HG03280 (cell line): Measurements from ENCODE around the gene UBA6.
"Not testable (repeated sequence)": the region's sequence is repeated elsewhere in the genome, so short reads cannot be mapped to it uniquely, and the experiment has no call there.

Source experiments
- ATAC-seq: cut with Tn5 transposase; IDR thresholded peaks from one replicate; pipeline ENCODE4 v1.9.1; 2021; ENCODE audit warnings: mild to moderate bottlenecking, moderate library complexity; ENCODE audit not compliant: unreplicated experiment

UBA6 gene

DNA sequence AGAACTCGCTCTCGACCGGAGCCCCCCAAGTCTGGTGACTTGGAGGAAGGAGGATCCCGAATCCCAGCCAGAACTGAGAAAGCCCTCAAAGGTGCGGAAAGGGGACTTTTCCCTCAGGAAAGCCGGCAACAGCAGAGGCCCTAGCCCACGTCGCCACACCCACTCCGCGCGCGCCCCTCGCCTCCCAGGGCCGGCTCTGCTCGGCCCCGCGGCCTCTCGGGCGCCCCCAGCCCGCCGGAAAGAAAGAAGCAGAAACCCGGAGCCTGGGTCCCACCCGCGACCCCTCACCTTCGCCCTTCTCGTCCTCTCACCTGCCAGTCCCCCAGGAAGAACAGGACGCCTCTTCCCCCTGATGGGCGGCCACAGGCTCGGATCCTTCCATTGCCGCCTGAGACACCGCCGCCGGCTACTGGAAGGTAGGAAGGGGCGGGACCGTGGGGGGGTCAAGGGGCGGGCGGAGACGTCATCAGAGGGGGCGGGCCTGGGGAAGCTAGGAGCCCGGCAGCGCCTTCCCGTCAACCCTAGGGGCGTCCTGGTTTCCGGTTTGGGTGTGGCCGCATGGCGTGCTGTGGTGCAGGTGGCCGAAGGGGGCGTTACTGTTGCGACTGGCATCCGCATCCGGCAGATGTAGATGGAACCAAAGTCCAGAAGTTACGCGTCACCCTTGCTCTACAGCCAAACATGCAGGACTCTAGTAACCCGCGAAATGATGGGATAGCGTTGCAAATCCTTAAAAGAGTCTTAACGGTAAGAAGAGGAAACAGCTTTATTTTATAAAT, at the start of gene UBA6:
Gene UBA6 (minus strand): TSS at position 418 of the 779 bp plus-strand sequence. CDS start 36 bp downstream, at position 382.
- ATAC-seq = peak; percentile 98

DNA sequence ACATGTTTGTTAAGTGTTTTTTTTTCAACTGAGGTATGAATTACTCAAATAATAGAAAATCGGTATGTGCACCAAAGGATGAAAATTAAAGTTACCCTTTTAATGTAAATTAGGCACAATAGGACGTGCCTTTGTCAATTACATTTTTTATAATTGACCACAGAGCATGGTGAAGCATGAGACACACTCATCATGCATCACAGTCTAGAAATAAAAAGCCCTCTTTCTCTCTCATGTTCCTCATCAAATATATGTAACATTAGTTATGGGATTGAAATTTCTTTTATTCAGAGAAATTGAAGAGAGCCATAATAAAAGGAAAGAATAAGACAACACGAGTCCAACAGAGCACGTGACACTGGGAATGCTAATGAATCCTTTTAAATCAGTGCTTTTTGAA, 49.7 kb upstream of the UBA6 start:
- ATAC-seq = no peak

DNA sequence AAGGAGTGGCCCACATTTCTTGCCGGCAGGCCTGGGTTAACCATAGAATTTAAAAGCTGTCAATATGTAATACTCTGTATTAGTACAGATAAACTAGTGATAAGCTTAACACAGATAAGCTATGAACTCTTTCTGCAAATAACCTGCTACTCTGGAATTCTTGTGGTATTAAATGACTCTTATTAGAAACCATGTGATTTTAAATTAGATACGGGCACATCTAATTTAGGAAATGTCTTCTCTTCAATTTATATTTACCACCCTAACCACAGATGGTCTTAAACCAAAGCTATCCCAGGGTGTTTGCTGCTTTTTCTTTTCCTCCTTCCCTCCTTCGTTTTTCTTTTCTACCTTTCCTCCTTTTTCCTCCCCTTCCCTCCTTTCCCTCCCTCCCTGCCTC, 48.3 kb upstream of the UBA6 start:
- ATAC-seq = no peak

DNA sequence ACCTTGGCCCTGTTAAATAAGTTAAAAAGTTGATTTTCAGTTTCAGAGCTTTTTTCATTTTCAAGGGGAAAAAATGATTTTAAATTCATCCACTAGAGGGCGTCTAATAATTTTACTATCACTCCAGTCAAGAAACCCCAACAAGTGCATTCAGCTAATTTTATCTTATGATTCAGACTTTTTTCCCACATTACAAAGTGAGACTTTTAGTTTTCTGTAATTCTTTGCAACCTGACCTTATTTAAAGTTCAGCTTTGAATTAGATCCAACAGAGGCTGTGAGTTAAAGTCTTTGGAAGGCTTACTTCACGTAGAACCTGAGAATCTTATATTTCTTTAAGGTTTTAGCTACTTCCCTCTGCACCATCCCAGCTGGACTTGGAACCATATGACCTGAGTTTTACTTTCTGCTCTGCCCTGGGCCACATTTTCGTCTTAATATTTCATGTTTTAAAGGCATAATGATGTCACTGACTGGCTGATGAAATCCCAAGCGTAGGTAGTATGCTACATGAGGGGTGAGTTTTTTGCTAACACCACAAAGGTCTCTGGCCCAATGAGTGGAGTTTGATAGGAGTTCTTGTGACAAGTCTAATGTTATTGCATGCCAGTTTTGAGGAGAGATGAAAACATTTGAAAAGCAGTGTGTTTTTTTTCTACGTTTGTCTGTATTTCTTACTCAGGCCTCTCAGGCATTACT, 46.0 kb upstream of the UBA6 start:
- ATAC-seq = no peak

DNA sequence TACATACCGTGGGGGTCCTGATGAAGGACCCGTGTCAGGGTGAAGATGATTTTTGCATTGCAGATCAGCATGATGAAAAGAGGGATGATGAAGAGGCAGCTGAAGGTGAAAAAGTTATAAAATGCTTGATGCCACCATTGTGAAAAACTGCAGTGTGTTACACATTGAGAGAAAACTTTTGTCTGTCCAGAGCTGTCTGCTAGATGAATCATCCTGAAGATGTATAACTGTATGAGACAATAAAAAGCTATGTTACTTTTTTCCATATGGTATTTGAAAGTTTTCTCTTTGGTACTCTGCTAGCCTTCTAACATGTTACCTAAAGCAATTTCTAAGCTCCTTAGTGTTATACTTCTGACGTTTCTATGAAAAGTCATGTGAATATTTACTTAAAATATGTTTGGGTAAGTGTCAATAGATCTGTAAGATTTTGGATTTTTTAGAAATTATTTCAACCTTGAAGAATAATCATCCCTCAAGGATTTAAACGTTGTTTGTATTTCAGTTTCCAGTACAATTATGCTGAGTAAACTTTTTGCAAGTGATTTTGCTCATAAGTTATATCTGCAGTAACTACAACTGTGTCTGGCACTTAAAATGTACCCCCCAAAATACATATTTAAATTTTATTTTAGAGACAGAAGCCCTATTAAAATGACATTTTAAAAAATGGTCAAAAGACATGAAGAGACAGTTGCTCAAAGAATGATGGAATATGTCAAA, 43.8 kb upstream of the UBA6 start:
- ATAC-seq = no peak

DNA sequence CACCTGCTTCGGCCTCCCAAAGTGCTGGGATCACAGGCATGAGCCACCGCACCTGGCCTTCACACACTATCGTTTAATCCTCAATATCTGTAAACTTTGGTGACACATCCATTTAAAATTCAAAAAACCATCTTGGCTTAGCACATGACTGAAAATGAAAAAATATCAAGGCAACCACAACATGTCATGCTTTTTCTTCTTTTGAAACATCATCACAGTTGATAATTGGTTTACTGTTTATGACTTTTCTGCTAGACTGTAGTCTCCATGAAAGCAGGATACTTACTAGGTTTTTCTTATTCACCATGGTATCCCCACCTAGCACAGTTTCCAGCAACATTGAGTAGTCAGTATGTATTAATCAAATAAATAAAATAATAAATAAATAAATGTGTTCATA, 42.2 kb upstream of the UBA6 start:
- no peak for ATAC-seq

DNA sequence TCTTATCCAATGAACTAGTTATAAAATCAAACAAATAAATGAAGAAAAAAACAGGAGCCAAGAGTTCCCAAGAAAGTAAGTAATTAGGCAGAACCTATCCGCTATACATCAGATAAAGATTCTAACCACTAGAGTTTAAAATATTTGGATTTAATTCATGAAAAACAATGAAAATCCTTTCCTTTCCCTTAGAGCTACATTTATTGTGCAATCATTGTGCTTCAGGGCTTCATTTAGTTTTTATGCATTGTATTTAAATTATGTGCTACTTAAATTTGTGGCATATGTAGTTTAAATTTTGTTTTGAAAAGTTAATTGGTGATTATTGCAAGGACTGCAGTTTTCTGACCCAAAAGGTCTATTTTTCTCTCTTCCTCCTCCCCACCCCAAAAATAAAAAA, 35.3 kb upstream of the UBA6 start:
- no peak for ATAC-seq

DNA sequence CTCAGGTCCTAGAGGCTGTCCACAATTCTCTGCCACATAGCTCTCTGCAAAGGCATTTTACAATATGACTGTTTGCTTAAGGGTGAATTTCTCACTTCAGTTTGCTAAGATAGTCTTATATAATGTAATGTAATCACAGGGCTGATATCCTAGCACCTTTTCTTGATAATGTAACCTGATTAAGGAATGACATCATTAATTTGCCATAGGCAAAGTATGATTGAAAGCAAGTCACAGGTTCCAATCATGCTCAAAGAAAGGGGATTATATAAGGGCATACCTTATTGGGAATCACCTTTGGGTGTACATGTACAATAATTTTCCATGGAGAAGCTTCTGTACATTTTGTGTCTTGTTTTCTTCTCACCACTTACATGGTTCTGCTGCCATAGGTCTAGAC, 34.4 kb upstream of the UBA6 start:
- ATAC-seq = no peak

DNA sequence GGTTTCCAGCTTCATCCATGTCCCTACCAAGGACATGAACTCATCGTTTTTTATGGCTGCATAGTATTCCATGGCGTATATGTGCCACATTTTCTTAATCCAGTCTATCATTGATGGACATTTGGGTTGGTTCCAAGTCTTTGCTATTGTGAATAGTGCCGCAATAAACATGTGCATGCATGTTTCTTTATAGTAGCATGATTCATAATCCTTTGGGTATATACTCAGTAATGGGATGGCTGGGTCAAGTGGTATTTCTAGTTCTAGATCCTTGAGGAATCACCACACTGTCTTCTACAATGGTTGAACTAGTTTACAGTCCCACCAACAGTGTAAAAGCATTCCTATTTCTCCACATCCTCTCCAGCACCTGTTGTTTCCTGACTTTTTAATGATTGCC, 29.6 kb upstream of the UBA6 start:
- not testable (repeated sequence) for ATAC-seq

DNA sequence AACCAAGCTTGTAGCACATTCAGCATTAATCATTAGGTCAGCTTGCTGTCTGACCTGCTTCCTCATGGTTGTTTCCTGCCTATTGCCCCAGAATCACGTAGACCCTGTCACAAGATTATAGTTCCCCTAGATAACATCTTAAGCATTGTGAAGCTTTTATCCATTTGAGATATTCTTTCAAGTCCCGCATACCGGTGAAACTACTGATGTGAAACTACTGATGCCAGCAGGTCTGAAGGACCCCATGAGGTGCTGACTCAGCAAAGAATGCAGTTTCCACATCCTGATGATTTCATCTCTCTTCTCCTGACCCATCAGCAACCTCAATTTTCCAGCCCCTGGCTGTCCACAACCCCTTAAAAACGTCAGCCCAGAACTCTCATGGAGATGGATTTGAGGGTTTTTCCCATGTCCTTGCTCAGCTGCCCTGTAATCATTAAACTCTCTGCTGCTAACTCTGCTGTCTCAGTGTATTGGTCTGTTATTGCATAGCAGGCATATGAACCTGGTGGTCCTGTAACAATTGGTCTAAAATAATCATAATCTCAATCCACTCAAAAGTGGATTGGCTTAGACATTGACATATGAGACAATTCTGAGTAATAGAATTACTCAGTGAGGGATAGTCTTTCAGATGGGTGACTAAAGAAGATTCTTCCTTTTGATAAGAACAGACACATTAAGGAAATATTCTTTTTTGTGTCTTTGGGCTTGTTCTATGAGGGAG, 26.3 kb upstream of the UBA6 start:
- no peak for ATAC-seq

DNA sequence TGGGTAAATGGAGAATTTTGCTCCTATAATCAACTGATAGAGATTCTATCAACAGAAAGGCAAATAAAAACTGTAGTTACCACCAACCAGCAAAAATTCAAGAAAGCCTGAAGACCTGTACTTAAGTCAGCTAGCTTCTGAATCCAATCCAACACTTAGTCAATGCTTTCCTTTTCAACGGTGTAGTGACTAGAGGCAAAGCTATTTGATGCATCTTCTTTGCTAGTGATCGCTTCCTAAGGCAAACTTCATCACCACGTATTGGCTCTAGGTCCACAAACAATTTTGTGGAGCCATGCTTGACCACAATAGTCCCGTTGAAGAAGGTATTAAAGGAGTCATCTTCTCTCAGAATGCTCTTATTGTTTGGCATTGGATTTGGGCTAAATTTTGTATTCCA, 25.0 kb upstream of the UBA6 start:
- no peak for ATAC-seq

DNA sequence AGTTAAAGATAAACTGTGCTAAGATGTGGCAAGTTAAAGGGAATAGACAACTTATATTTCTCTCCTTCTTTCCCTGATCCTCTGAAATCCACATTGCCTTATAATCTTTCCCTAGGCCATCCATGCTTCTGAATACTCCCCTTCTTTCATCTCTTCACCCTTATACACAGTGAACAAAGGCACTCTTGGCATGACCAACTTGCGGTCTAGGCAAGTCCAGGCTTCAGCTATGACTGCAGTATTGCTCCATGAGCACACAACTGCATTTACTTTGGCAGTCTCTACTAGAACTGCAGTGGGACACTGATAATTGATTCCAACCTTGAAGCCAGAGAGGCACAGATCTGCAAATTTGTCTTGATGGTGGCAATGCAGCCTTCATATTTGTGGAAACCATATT, 24.2 kb upstream of the UBA6 start:
- no peak for ATAC-seq

DNA sequence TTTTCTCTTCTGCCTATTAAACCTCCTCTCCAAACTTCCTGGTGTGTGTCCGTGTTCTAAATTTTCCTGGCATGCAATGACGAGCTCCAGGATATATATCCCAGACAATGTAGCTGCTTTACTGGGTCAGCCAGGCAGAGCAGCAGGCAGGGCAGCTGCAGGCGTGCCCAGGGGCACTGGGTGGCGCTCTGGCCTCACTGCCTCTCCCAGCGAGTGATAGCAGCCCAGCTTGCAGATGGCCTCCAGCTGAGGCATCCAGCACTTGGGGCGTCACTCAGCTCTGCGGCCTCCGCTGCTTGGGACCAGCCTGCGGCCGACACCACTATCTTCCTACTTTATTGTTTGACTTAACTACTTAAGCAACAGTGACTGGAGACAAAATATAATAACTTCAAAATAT, 23.0 kb upstream of the UBA6 start:
- ATAC-seq = no peak

DNA sequence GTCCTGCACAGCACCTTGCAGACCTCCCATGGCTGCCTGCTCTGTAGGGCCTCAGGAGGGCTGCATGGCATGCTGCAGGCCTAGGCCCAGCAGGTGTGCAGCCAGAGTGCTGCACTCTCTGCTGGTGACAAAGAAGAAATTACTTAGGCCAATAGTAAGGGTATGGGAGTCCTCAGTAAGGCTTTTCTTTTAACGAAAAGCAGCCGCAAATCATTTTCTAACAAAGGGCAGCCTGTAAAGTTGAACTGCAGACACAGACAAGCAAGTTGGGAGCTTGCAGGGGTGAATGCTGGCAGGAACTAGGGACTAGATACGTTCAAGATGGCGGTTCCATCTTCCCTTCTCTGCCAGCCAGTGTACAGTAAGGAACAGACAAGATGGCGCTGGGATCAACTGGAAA, 22.4 kb upstream of the UBA6 start:
- ATAC-seq = no peak

DNA sequence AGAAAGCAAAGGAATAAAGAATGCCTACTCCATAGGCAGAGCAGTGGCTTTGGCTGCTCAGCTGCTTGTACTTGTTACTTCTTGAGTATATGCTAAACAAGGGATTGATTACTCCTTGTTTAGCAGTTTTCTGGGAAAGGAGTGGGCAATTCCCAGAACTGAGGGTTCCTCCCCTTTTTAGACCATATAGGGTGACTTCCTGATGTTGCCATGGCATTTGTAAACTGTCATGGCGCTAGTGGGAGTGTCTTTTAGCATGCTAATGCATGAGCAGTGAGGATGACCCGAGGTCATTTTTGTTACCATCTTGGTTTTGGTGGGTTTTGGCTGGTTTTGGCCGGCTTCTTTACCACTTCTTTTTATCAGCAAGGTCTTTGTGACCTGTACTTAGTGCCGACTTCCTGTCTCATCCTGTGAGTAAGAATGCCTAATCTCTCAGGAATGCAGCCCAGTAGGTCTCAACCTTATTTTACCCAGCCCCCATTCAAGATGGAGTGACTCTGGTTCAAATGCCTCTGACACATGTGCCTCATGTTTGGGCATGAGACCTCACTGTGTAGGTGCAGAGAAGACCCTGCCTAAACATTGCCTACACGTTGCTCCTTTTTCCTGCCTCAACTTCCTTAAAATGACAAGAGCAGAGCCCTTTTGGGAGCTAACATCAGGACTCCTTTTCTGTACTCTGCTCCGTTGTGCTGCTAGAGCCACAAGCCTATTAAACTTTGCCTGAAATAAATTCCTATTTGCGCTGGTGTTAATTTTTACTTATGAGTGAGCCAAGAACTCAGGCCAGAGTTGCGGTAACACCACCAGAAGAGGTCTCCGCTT, 21.0 kb upstream of the UBA6 start:
- ATAC-seq = no peak

DNA sequence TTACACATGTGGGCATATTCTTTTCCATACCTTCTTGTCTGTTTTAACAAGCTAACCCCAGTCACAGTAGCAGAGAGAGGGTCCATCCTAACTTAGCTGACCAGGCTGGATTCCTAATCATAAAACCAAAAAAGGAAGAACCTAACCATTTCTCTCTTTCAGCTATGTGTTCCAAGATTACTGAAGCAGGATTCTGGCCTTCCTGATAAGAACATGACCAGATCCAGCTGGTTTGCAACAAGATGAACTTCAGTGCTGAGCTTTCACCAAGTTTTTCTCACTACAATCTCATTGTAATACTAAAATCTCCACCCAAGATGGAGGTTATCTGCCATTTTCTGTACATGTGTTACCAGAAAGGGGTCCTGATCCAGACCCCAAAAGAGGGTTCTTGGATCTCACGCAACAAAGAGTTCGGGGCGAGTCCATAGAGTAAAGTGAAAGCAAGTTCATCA, 20.4 kb upstream of the UBA6 start:
- ATAC-seq = no peak

DNA sequence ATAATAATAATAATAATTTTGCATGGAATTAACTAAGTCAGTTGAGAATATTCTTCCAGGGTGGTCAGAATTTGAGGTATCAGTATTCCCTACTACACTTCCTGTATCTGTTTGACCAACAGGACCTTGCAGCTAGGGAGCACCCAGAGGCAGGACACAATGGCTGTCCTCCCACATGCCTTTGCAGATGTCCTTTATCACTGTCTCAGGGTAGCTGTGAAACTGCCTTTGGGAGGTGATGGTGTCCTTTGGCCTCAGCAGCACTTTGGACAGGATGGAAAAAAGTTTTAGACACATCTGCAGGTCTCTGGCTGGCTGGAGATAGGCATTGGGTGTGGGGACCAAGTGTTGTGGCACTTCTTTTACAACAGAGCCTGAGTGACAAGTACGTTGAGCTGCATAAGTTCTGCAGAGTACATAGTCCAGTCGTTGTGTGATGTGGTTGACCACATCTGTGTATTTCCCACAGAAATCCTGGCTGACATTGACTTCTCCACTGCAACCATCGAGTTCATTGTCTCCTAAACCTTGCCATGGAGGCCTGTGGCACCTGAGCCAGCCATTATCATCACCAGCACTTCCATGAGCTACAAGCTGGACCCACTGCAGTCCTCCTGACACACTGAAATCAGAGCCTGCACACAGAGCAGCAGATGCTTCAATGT, 19.1 kb upstream of the UBA6 start:
- no peak for ATAC-seq

DNA sequence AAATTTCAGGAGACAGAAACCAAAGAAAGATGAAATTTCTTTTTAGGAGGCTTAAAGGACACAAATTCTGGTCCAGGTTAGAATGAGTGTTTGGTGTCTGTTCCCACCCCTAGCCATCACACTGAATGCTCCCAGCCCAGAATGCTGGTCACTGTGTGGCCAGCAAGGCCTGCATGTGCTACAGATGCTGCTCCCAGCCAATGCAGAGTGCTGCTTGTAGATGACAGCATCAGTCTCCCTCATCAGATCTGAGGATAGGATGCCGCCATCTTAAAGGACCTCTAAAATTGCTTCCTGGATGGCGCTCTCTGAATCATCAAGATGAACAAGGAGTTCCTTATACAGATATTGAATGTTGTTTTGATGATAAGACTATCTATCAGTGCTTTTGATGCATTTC, 17.9 kb upstream of the UBA6 start:
- no peak for ATAC-seq

DNA sequence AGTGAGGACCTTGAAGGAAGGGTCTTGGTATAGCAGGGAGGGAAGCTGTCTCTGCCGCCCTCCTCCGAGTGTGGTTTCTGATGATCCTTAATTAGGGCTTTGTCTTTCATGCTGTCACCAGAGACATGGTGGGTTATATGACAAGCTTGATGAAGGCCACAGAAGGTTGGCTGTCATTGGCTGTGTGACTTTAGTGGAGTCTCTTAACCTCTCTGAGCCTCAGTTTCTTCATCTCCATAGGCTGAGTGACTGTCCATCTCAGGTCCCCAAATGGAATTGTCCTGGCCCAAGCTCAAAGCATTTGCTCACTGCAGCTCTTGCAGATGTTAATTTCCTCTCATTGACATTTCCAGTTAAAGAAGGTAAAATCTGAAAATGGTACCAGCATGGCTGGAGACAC, 16.6 kb upstream of the UBA6 start:
- no peak for ATAC-seq

DNA sequence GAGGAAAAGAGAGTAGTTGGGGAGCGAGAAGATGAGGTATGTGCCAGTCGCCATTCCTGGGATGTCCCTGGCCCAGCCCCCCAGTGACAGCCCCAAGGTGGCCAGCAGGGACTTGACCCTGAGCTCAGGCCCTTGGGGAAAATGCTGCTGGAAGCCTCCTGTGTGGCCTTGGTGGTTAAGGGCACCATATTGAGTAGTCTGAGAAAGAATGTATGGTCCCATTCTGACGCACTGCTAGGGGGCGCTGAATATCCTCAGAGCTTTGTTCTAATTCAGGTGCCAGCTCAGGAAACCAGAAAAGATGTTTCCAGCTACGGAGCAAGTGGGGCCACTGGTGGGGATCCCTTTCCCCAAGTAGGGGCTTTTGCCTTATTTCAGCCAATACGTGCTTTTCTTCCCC, 14.0 kb upstream of the UBA6 start:
- ATAC-seq = no peak
